ENCODE data around the gene ADRA1B.

The ADRA1B gene

DNA sequence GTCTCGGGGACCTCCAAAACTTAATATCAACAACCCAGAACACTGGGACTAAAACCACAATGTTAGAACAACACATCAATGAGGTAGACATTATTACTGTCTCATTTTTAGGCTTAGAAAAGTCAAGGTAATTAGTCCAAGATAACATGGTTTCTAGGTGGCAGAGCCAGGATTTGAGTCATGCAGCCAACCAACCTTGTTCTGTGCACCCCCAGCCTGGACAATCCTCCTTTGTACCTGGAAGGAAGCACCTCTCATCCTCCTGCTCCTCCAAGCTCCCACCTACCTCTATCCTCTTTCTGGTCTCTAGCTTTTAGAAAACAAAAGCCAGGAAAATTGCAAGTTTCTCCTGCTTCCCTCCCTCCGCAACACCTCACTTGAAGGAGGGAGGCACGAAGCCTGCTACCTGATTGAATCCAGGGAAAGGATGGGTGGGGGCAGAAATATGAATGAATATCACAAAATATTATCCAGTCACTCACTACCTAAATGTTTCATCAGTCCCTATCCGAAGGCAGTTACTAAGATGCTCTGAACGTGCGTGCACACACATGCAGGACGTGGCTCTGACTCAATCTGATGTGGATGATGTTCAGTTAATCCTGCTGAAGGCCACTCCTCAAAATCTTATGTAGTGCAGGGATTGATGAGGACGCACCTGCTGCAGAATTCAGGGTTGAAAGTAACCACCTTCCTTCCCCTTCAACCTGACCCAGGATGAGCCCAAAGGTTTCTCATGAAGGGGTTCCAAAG, 66.3 kb downstream of the ADRA1B start:
- peaks cover 16 to 86% of the 10 kb centered on the region in 2 experiments for H3K27me3 ChIP-seq (ENCODE audit: control insufficient read depth in 1 of 2, insufficient read depth in 1 of 2, low read length in 2 of 2)
- peaks cover 8% of the 10 kb centered on the region for H3K4me1 ChIP-seq (ENCODE audit: control insufficient read depth, insufficient read depth, low read depth, low read length)

DNA sequence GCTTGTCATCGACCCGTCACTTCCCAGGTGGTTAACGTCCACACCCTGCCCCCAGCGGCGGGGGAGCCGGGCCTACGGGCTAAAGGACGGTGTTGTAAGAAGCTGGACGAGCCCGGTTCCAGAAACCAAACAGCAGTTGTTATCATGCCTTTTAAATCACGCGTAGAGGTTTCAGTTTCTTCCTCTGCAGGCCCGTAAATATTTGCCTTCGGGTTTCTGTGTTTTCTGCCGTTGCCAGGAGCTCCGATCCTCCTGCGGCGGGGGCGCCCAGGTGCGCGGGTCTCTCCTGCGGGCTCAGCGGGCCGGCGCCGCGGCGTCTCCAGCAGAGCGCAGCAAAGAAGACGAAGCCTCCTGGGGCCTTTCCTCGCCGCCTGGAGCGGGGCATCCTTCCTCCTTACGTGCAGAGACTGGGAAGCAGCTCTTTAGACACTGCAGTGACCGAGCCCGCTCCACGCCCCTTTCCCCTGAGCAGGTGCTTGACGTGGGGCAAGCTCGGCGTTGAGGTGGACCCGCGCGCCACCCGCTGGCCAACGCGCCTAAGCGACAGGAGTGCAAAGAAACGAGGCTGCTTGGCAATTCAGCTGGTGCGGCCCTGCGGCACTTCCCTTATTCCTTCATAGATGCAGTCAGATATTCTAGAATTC, 70.9 kb downstream of the ADRA1B start:
- no peak overlapping the region for H4K8ac ChIP-seq (ENCODE audit: low read length)
- peak overlapping the region; percentile 53 for H3K9ac ChIP-seq (ENCODE audit: low read length)
- peak; percentile 58 for DNase-seq
- no peak overlapping the region for H2BK5ac ChIP-seq (ENCODE audit: low read depth, low read length, poor library complexity, severe bottlenecking)
- peaks cover 7% of the 10 kb centered on the region for H3K4me1 ChIP-seq (ENCODE audit: control insufficient read depth, insufficient read depth, low read depth, low read length)
- H3K4me2 ChIP-seq (ENCODE audit: low read length, poor library complexity, severe bottlenecking) = peak overlapping the region; percentile 94
- no peak overlapping the region for H3K27ac ChIP-seq (ENCODE audit: low read length, poor library complexity, severe bottlenecking)
- H3K27me3 ChIP-seq (ENCODE audit: control insufficient read depth in 1 of 2, insufficient read depth in 1 of 2, low read length in 2 of 2) = peaks cover 37 to 77% of the 10 kb centered on the region in 2 experiments
- H3K36me3 ChIP-seq (ENCODE audit: control insufficient read depth in 1 of 2, insufficient read depth in 2 of 2, low read depth in 1 of 2, low read length in 2 of 2) = no peaks in the 10 kb centered on the region
- peak overlapping the region; percentile 53 to 79 for H3K4me3 ChIP-seq (ENCODE audit: insufficient read depth in 1 of 2, low read depth in 1 of 2, low read length in 2 of 2)
- no peak overlapping the region for H3K4ac ChIP-seq (ENCODE audit: low read depth in 1 of 2, low read length in 2 of 2)
- peak overlapping the region in 1 of 2 experiments; percentile 21 for H3K18ac ChIP-seq (ENCODE audit: low read depth in 1 of 2, low read length in 2 of 2)
- H3K79me1 ChIP-seq (replicated peaks; ENCODE audit: low read length, poor library complexity, severe bottlenecking) = no peaks in the 10 kb centered on the region
- H3K23ac ChIP-seq (ENCODE audit: low read length in 2 of 2) = no peak overlapping the region
- peak overlapping the region; percentile 74 for H2AFZ ChIP-seq (ENCODE audit: low read depth, low read length)
- H4K91ac ChIP-seq (ENCODE audit: low read length) = no peak overlapping the region
- 4% methylated on average over 42 of the region's 50 CpGs for WGBS
- H2AK5ac ChIP-seq (ENCODE audit: low read length, severe bottlenecking) = no peak overlapping the region
- no peak overlapping the region for H2BK15ac ChIP-seq (ENCODE audit: low read depth, poor library complexity, severe bottlenecking)
- peak overlapping the region in 1 of 2 experiments; percentile 3 for H3K14ac ChIP-seq (ENCODE audit: low read length in 2 of 2)
- H3K9me3 ChIP-seq (ENCODE audit: control insufficient read depth, low read length) = no peaks in the 10 kb centered on the region
- H2BK12ac ChIP-seq (ENCODE audit: low read length in 2 of 2) = no peak overlapping the region
- no peak overlapping the region for H2BK120ac ChIP-seq (ENCODE audit: low read depth, low read length)

More for the DNA sequence above, 66.3 kb downstream of the ADRA1B start:
- peak overlapping the region in 1 of 2 experiments; percentile 29 for H3K14ac ChIP-seq (ENCODE audit: low read length in 2 of 2)
- no peak overlapping the region for H2AK5ac ChIP-seq (ENCODE audit: low read length, severe bottlenecking)
- H3K36me3 ChIP-seq (ENCODE audit: control insufficient read depth in 1 of 2, insufficient read depth in 2 of 2, low read depth in 1 of 2, low read length in 2 of 2) = no peaks in the 10 kb centered on the region
- no peak overlapping the region for H3K27ac ChIP-seq (ENCODE audit: low read length, poor library complexity, severe bottlenecking)
- H2BK5ac ChIP-seq (ENCODE audit: low read depth, low read length, poor library complexity, severe bottlenecking) = no peak overlapping the region
- H3K9ac ChIP-seq (ENCODE audit: low read length) = no peak overlapping the region
- no peak overlapping the region for H3K18ac ChIP-seq (ENCODE audit: low read depth in 1 of 2, low read length in 2 of 2)
- 87% methylated on average over 5 of the region's 8 CpGs for WGBS
- no peak overlapping the region for H2BK12ac ChIP-seq (ENCODE audit: low read length in 2 of 2)
- no peaks in the 10 kb centered on the region for H3K79me1 ChIP-seq (replicated peaks; ENCODE audit: low read length, poor library complexity, severe bottlenecking)
- no peak overlapping the region for H3K4me3 ChIP-seq (ENCODE audit: insufficient read depth in 1 of 2, low read depth in 1 of 2, low read length in 2 of 2)
- H4K91ac ChIP-seq (ENCODE audit: low read length) = no peak overlapping the region
- no peak overlapping the region for H2AFZ ChIP-seq (ENCODE audit: low read depth, low read length)
- no peak for DNase-seq
- no peak overlapping the region for H3K23ac ChIP-seq (ENCODE audit: low read length in 2 of 2)
- H2BK15ac ChIP-seq (ENCODE audit: low read depth, poor library complexity, severe bottlenecking) = no peak overlapping the region
- no peak overlapping the region for H2BK120ac ChIP-seq (ENCODE audit: low read depth, low read length)
- no peaks in the 10 kb centered on the region for H3K9me3 ChIP-seq (ENCODE audit: control insufficient read depth, low read length)
- H3K4me2 ChIP-seq (ENCODE audit: low read length, poor library complexity, severe bottlenecking) = no peak overlapping the region
- H3K4ac ChIP-seq (ENCODE audit: low read depth in 1 of 2, low read length in 2 of 2) = no peak overlapping the region
- no peak overlapping the region for H4K8ac ChIP-seq (ENCODE audit: low read length)

DNA sequence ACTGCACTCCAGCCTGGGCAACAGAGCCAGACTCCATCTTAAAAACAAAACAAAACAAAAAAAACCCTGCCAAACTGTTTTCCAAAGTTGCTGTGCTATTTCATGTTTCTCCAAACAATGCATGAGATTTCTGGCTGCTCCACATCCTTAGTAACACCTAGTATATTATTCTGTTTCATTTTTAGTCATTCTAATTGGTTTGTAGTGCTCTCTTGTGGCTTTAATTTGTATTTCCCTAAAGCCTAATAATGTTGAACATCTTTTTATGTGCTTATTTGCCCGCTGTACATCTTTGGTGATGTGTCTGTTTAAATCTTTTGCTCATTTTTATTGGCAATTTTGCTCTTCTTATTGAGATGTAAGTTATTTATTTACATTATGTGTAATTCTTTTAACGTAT, 74.2 kb downstream of the ADRA1B start:
- no peak overlapping the region for H3K4ac ChIP-seq (ENCODE audit: low read depth in 1 of 2, low read length in 2 of 2)
- H3K27ac ChIP-seq (ENCODE audit: low read length, poor library complexity, severe bottlenecking) = no peak overlapping the region
- H3K23ac ChIP-seq (ENCODE audit: low read length in 2 of 2) = no peak overlapping the region
- H3K14ac ChIP-seq (ENCODE audit: low read length in 2 of 2) = no peak overlapping the region
- no peaks in the 10 kb centered on the region for H3K79me1 ChIP-seq (replicated peaks; ENCODE audit: low read length, poor library complexity, severe bottlenecking)
- no peak overlapping the region for H2AFZ ChIP-seq (ENCODE audit: low read depth, low read length)
- H4K91ac ChIP-seq (ENCODE audit: low read length) = no peak overlapping the region
- DNase-seq = no peak
- no peak overlapping the region for H3K18ac ChIP-seq (ENCODE audit: low read depth in 1 of 2, low read length in 2 of 2)
- WGBS = no CpG with 5 or more reads among the region's 2 CpGs
- no peak overlapping the region for H2BK12ac ChIP-seq (ENCODE audit: low read length in 2 of 2)
- H3K4me3 ChIP-seq (ENCODE audit: insufficient read depth in 1 of 2, low read depth in 1 of 2, low read length in 2 of 2) = no peak overlapping the region
- no peak overlapping the region for H4K8ac ChIP-seq (ENCODE audit: low read length)
- H2BK120ac ChIP-seq (ENCODE audit: low read depth, low read length) = no peak overlapping the region
- H3K4me2 ChIP-seq (ENCODE audit: low read length, poor library complexity, severe bottlenecking) = no peak overlapping the region
- peaks cover 7% of the 10 kb centered on the region for H3K9me3 ChIP-seq (ENCODE audit: control insufficient read depth, low read length)
- peaks cover 35 to 50% of the 10 kb centered on the region in 2 experiments for H3K27me3 ChIP-seq (ENCODE audit: control insufficient read depth in 1 of 2, insufficient read depth in 1 of 2, low read length in 2 of 2)
- peaks cover 7% of the 10 kb centered on the region for H3K4me1 ChIP-seq (ENCODE audit: control insufficient read depth, insufficient read depth, low read depth, low read length)
- H2AK5ac ChIP-seq (ENCODE audit: low read length, severe bottlenecking) = no peak overlapping the region
- no peaks in the 10 kb centered on the region for H3K36me3 ChIP-seq (ENCODE audit: control insufficient read depth in 1 of 2, insufficient read depth in 2 of 2, low read depth in 1 of 2, low read length in 2 of 2)
- H2BK5ac ChIP-seq (ENCODE audit: low read depth, low read length, poor library complexity, severe bottlenecking) = no peak overlapping the region
- no peak overlapping the region for H2BK15ac ChIP-seq (ENCODE audit: low read depth, poor library complexity, severe bottlenecking)
- H3K9ac ChIP-seq (ENCODE audit: low read length) = no peak overlapping the region

DNA sequence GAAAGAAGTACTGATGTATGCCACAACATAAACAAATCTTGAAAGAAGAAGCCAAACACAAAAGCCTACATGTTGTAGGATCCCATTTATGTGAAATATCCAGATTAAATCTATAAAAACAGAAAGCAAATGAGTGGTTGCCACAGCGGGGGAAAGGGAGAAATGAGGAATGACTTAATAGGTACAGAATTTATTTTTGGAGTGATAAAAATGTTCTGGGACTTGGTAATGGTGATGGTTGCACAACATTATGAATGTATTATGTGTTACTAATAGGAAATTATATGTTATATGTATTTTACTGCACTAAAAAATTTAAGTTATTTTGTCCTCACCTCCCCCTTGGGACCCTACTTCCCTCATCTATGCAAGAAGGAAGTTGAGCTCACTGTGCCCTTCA, 76.3 kb downstream of the ADRA1B start:
- Histone ChIP-seq H3K4me2 (ENCODE audit: low read length, poor library complexity, severe bottlenecking) (no peak overlapping the region), H2BK15ac (ENCODE audit: low read depth, poor library complexity, severe bottlenecking) (no peak overlapping the region), H3K36me3 (ENCODE audit: control insufficient read depth in 1 of 2, insufficient read depth in 2 of 2, low read depth in 1 of 2, low read length in 2 of 2) (no peaks in the 10 kb centered on the region), H2AK5ac (ENCODE audit: low read length, severe bottlenecking) (no peak overlapping the region), H3K9me3 (ENCODE audit: control insufficient read depth, low read length) (peaks cover 7% of the 10 kb centered on the region), H2AFZ (ENCODE audit: low read depth, low read length) (no peak overlapping the region), H3K27me3 (ENCODE audit: control insufficient read depth in 1 of 2, insufficient read depth in 1 of 2, low read length in 2 of 2) (peaks cover 21 to 36% of the 10 kb centered on the region in 2 experiments), H3K4ac (ENCODE audit: low read depth in 1 of 2, low read length in 2 of 2) (no peak overlapping the region), H3K4me1 (ENCODE audit: control insufficient read depth, insufficient read depth, low read depth, low read length) (peaks cover 2% of the 10 kb centered on the region), H3K18ac (ENCODE audit: low read depth in 1 of 2, low read length in 2 of 2) (no peak overlapping the region), H4K8ac (ENCODE audit: low read length) (no peak overlapping the region), H3K23ac (ENCODE audit: low read length in 2 of 2) (no peak overlapping the region), H2BK120ac (ENCODE audit: low read depth, low read length) (no peak overlapping the region), H3K4me3 (ENCODE audit: insufficient read depth in 1 of 2, low read depth in 1 of 2, low read length in 2 of 2) (no peak overlapping the region), H2BK12ac (ENCODE audit: low read length in 2 of 2) (no peak overlapping the region), H4K91ac (ENCODE audit: low read length) (no peak overlapping the region), H3K9ac (ENCODE audit: low read length) (no peak overlapping the region), H3K14ac (ENCODE audit: low read length in 2 of 2) (no peak overlapping the region), H3K27ac (ENCODE audit: low read length, poor library complexity, severe bottlenecking) (no peak overlapping the region), H3K79me1 (replicated peaks; ENCODE audit: low read length, poor library complexity, severe bottlenecking) (no peaks in the 10 kb centered on the region), H2BK5ac (ENCODE audit: low read depth, low read length, poor library complexity, severe bottlenecking) (no peak overlapping the region)
- DNase-seq = no peak
- 92% methylated on average over 1 of the region's 1 CpG for WGBS

Measured in mesenchymal stem cell (in vitro differentiated cells and primary cell).